ENCODE data around the gene ADAMTSL3.
"Not testable (repeated sequence)": the region's sequence is repeated elsewhere in the genome, so short reads cannot be mapped to it uniquely, and the experiment has no call there.

ADAMTSL3 gene

DNA sequence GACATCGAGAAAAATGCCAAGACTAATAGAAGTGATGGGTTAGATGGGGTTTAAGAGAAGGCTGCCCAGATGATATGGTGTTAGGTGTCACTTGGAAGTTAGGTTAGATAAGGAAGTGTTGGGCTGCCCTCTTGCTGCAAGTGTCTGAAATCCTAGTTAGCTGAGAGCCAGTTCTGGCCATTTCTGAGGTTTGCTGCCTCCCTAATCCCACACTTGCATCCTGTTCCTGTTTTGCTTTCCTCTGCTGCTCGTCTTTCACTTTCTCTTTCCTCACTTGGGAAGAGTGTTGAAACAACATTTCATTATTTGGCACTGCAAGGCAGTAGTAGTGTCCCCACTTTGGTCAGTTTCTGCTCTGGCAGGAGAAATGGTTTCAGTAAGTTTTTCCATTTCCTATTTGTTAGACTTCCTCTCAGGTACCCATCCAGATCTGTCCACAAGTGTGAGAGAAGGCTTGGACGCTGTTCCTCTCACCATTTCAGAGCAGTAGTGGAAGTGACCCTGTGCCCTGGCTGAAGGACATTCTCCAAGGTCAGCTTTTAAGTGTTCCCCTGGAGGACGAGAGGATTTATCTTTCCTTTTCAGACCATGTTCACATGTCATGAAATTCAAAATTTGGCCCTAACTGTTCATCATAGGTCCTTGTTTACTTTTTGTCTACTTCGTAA is 93.3 kb downstream of the ADAMTSL3 start:
- no peak for DNase-seq (ENCODE audit: low spot score)

DNA sequence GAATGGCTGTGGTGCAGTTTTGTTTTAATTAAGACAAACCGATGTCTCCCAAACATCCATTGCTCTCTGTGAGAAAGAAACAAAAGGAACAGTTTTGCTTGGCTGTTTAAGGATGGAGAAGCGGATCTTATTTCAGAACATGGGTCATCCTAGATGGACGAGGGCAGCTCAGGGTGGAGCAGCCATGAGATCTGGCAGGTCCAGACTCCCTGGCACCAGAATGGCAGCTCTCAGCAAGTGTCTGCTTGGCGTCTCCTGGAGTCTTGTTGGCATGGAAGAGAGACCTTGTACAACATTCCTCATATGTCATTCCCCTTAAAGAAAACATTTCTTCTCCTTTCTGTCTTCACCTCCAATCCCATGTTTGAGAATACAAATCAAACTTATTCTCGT is 93.8 kb downstream of the ADAMTSL3 start:
- no peak for DNase-seq (ENCODE audit: low spot score)

DNA sequence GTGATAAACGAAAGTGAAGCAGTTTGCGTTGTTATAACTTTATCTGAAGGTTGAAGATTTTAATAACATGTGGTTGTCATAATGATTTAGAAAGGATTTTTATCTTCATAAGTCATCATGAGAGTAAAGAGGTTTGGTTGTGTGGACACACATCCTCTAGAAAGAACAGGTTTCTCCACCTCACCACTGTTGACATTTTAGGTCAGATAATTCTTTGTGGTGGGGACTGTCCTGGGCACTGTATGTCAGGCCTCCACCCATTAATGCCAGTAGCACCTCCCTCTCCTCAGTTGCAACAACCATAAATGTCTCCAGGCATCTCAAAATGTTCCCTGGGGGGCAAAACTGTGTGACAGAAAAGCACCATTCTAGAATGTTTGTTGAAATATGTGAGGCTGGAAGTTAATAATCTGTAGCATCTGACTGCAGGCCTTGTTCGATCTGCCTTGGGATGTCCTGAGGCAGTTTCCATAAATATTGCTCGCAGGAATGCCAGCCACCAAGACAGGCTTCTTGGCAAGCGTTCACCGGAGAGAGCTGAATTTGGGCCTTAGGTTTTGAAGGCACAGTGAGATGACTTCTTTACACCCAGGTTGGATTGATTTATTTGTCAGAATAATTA is 100.1 kb downstream of the ADAMTSL3 start:
- no peak for DNase-seq (ENCODE audit: low spot score)

DNA sequence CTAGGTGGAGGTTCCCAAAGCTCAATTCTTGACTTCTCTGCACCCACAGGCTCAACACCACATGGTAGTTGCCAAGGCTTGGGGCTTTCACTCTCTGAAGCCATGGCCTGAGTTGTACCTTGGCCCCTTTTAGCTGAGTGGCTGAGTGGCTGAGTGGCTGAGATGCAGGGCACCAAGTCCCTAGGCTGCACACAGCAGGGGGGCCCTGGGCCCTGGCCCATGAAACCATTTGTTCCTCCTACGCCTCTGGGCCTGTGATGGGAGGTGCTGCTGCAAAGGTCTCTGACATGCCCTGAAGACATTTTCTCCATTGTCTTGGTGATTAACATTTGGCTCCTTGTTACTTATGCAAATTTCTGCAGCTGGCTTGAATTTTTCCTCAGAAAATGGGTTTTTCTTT is 103.4 kb downstream of the ADAMTSL3 start:
- DNase-seq (ENCODE audit: low spot score): not testable (repeated sequence)

DNA sequence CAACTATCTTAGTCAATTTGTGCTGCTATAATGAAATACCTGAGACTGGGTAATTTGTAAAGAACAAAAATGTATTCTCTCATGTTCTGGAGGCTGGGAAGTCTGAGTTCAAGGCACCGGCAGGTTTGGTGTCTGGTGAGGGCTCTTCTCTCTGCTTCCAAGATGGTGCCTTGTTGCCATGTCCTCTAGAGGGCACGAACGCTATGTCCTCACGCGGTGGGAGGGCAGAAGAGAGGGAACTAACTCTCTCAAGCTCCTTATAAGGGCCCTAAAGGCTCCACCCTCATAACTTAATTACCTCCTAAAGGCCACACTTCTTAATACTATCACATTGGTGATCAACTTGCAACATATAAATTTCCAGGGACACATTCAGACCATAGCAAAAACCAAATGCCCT is 108.4 kb downstream of the ADAMTSL3 start:
- no peak for DNase-seq (ENCODE audit: low spot score)

DNA sequence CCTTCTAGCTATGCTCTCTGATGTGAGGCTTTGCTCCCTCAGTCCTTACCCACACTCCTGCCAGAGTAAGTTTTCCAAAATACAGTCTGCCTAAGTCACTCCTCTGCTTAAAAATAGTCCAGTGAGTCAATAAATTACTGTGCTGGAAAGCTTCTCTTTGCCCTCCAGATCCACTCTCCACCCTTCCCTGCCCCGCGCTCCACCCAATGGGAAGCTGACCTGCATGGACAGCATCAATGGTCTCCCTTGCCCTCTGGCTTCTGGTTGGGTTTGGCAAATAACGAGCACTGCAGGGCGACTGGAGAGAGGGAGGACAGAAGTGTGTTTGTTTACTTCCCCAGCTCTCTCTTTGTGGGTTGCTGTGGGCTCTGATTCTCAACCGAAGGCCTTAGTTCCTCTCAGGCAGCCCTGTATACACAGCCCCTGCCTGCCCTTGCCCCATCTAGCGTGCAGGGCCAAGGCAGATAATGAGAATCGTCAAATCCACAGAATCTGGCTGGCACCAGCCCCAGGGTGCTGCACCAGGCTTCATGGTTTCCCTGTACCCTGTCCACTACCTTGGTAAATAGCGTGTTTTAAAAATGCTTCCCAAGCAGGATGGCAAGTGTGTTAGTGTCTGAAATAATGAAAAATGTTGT is 110.4 kb downstream of the ADAMTSL3 start:
- no peak for DNase-seq (ENCODE audit: low spot score)

DNA sequence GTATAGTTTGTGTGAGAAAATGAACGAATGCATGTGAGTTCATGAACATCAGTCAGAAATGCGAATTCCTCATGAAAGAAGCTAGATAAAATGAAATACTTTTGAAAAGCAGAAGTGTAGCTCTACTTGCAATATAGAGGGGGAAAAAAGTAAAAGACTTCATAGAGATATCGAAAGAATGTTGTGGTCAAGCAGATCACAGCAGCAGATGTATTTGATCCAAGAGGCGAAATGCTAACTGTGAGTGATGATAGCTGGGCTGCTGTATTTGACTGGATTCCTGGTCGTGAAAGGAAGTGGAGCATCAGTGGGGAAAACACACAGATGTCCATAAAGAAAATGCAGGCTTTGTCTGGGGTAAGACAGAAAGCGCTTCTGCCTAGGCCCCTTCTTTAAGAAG is 112.4 kb downstream of the ADAMTSL3 start:
- DNase-seq (ENCODE audit: low spot score): no peak

DNA sequence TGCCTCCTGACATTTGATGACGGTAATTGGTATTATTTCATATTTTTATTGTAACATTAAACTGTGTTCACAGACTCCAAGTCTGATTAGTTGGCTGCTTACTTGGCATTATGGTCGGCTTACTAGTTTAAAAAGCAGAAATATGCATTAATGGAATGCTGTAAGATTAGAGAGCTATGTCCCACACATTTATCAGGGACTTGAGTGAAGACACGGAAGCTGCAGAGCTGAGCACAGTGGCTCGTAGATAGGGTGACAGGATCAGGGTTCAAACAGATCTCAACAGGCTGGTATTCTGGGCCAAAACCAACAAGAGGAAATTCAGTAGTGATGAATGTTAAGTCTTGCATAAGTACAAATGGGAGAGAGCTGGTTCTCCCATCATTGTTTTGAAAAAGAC is 113.8 kb downstream of the ADAMTSL3 start:
- no peak for DNase-seq (ENCODE audit: low spot score)

DNA sequence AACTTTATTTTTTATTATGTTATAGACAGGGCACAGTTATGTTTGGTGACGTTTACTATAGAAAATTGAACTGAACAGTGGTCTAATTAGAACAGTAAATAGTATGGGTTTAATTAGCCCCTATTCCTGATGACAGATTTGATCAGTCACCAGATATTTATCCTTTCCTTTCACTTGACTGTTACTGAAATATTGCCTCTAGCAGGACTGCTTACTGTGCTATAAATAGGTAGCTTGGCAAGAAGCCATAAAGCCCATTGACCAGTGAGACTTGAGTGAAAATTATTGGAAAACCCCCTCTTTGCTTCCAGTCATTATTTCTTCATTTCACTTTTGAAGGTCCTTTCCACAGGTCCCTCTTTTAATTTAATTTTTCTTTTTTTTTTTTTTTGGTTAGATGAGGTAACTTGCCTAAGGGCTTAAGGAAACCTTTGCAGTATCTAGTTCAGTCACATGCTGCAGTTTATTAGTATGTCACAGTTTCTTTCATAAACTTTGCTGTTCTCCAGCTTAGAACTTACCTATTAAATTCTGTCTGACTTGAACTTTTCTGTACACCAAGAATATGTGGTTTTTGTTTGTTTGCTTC is 115.6 kb downstream of the ADAMTSL3 start:
- DNase-seq (ENCODE audit: low spot score): no peak

DNA sequence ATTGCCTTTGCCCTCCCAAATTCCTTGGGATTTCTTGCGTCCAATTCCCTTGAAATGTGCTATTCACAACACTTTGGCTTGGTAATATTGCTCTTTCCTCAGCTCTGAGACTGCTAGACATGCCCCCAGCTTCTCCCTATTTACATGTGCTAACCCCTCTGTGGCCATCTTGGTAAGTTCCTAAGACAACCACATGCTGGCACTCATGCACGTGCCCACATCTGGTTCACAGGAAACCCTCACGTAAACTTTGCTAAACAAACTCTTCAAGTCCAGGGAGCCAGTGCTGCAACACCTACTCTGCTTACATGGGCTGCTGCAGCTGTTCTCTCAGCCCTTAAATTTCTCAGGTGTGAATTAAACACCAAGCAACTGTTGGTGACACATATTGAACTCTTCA is 121.8 kb downstream of the ADAMTSL3 start:
- DNase-seq (ENCODE audit: low spot score): no peak

DNA sequence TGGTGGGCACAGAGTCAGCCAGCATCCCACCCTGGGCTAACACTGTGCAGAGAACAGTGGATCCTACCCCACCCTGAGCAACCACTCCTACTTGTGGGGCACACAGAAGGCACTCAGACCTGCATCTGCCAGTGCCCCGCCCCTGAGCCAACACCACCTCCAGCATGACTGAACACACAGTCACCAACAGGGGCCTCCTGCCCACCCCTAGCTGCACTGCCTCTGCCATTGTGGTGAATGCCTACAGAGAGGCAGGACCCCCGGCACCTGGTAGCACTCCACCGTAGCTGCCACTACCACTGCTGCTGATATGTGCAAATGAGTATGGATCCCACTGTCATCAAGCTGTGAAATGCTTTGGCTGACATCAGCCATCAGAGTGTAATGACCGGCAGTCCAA is 123.1 kb downstream of the ADAMTSL3 start:
- DNase-seq (ENCODE audit: low spot score): no peak

DNA sequence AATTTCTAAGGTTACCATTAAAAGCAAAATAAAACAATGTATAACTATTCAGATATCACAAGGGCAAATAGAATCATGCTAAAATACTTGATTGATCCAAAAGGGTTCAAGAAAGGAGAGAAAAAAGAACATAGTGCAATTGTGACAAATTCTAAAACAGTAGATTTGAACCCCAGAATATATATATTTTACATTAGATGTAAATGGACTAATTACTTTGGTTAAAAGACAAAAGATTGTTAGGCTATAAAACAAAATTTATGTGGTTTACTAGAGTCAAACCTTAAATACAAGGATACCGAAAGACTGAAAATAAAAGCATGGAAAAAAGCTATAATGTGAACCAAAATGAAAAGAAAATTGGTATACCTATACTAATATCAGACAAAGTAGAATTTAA is 129.3 kb downstream of the ADAMTSL3 start:
- DNase-seq (ENCODE audit: low spot score): no peak

DNA sequence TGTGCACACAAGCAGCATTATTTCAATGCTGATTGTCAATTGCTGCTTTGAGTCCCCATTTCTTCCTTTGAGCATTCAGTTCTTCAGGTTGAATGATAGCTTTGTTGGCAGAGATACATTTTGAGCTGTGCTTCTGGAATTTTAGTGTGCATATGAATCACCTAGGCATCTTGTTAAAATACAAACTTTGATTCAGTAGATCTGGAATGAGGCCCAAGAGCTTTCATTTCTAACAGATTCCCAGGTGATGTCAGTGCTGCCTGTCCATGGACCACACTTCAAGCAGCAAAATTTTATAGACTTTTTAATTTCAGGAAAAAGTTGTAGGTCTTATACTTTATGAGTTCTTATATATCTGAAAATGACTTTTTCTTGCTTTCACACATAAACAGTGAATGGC is 131.1 kb downstream of the ADAMTSL3 start:
- no peak for DNase-seq (ENCODE audit: low spot score)

DNA sequence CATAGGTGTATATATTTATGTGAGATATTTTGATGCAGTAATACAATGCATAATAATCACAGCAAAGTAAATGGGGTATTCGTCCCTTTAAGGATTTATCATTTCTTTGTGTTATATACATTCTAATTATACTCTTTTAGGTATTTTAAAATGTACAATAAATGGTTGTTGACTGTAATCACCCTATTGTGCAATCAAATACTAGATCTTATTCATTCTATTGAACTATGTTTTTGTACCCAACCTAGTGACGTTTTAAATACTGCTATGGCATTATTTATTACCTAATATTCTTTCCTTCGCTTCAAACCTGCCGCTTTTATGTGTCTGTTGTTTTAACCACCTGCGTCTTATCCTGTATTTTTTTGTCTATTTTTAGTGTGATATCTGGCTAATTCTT is 132.4 kb downstream of the ADAMTSL3 start:
- DNase-seq (ENCODE audit: low spot score): no peak

DNA sequence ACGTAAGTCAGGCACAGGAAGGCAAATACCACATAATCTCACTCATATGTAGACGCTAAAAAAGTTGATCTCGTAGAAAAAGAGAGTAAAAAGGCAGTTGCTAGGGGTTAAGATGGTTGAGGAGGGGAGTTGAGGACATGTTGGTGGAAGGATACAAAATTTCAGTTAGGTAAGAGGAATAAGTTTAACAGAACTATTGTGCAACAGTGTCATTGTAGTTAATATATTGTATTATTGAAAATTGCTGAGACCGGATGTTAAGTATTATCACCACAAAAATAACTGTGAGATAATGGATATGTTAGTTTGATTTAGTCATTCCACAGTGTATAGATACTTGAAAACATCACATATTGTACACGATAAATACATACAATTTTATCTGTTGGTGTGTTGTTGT is 139.1 kb downstream of the ADAMTSL3 start:
- no peak for DNase-seq (ENCODE audit: low spot score)

DNA sequence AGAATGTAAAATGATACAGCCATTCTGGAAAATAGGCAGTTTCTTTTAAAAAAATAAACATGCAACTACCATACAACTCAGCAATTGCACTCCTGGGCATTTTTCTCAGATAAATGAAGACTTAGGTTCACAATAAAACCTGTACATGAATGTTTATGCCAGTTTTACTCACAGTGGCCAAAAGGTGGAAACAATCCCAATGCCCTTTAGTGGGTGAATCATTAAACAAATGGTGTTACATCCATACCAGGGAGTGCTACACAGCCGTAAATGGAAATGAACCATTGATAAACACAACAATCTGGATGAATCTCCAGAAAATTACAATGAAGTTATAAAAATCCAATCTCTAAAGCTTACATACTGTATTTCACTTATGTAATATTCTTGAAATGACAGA is 140.3 kb downstream of the ADAMTSL3 start:
- no peak for DNase-seq (ENCODE audit: low spot score)

DNA sequence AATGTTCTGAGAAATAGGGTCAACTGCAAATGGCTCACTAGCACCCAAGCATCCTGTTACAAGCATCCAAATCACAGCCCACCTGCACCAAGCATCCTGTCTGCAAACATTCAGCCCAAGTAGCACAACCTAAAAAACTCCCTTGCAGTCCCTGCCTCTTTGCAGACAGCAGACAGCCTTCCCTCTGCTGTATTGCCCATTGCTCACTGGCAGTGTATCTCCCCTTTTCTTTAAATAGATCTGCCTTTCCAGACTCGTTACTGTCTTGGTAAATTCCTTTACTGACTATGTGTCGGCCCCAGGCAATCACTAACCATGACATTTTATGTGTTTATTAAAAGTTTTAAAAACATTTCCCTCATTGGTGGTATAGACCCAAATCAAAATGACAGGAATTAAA is 155.4 kb downstream of the ADAMTSL3 start:
- DNase-seq (ENCODE audit: low spot score): no peak

DNA sequence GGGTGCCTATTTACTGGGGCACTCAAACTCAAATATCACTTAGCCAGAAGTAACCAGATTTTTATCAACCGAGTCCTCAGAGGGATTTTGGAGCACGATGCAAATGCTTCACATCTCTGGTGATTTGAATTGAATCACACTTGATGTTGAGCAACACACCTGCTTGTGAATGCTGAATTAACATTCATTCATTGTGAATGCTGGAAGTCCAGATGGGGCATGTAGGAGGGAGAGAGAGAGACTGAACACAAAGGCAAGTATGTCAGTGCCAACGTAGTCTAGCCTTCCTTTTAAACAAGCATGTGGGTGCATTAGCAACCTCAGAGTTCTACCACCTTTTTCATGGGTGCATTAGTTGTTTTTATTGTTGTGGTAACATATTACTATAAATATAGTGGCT is 156.2 kb downstream of the ADAMTSL3 start:
- no peak for DNase-seq (ENCODE audit: low spot score)

DNA sequence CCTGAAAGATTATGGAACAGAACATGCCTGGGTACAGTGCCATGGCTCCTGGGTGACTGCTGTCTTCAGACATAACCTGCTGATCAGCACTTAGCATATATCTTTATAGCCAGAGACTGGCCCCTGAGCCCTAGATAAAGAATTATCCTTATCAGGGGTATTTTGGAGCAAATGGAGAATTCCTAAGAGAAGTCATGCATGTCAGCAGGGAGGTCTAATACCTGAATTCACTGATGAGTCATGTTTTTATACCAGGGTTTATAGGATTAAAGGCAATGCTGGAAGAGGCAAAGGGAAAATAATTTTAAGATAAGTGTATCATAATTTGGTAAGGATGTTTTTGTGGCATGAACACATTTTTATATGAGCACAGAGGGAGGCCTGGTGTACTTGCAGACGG is 159.8 kb downstream of the ADAMTSL3 start:
- no peak for DNase-seq (ENCODE audit: low spot score)

DNA sequence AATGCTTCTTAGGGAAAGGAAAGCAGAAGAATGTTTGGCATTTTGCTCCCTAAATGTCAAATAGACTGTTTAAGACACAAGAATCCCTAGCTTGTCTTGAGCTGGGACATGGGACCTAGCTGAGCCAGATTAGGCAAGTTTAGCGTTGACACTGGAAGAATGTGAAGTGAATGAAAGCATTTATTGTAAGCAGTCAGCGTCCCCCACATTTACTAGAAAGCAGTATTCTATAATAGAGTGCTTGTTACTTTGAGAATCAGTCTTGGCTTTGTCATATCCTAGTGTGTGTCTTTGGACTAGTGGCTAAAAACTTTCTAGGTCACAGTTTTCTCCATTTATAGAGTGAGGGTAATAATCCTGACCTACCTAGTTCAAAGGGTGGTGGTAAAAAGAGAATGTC is 161.6 kb downstream of the ADAMTSL3 start:
- no peak for DNase-seq (ENCODE audit: low spot score)

DNA sequence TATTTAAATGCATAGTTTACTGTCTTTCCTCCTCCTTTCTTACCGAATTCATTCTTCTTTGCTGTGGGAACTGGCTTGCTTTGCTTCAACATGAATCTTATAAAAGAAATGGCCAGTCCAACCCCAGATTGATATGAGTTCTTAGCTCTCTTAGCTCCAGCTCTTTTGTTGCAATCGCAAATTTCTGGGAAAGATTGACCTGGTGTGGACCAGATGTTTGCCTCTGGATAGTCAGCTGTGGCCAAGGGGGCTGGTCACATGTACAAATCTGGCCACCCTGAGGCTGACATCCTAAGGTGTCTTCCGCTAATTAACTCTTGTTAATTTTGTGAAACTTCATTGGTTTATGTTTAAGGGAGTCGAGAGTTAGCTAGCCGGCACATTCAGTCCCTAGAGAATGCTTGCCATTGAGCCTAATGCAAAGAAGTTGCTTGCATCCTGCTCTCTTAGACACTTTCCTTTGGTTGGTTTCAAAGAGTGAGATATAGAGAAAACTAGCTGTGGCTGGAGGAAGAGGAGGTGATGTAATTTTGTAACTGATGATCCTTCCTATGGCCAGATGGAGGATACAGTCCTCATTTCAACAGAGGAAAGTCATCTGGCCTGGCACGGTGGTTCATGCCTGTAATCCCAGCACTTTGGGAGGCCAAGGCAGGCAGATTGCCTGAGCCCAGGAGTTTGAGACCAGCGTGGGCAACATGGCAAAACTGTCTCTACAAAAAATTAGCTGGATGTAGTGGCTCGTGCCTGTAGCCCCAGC is 162.4 kb downstream of the ADAMTSL3 start:
- DNase-seq (ENCODE audit: low spot score): no peak

DNA sequence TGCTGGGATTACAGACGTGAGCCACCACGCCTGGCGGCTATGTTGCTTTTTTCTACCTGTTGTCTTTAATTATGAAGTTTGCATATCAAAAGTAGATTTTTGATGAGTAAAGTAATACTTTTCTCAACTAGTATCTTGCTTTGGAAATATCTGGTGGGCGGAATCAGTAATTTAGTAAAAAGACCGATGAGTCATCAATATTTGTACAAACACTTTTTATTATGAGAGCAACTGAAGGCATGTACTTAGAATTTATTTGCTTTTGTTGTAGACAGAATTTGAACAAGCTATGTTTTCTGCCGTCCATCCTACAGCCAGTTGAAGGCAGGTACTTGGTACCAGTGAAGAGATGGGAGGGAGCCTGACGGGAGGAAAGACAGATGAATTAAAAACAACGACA is 164.7 kb downstream of the ADAMTSL3 start:
- no peak for DNase-seq (ENCODE audit: low spot score)

All from SK-N-DZ (cell line).